Measurements from ENCODE around the gene FCHSD1.

The FCHSD1 gene

GRCh38 chr5:141686648-141687416 lies 35.6 kb upstream of the FCHSD1 start:
- no peak overlapping the region for H3K27ac ChIP-seq
- H3K9me3 ChIP-seq: no peaks in the 10 kb centered on the region
- no peak overlapping the region for H3K4me2 ChIP-seq

GRCh38 chr5:141685591-141685990 lies 34.4 kb upstream of the FCHSD1 start:
- no peak overlapping the region for H3K27ac ChIP-seq
- H3K4me3 ChIP-seq: no peak overlapping the region
- no peak for TF ChIP-seq Cebpa-rat (IDR thresholded peaks at IDR 0.05)
- no peak overlapping the region for H3K9ac ChIP-seq
- H3K9me3 ChIP-seq: no peaks in the 10 kb centered on the region
- no peaks in the 10 kb centered on the region for H4K20me1 ChIP-seq
- peaks cover 50% of the 10 kb centered on the region for H3K4me1 ChIP-seq
- H3K27me3 ChIP-seq: no peaks in the 10 kb centered on the region
- no peaks in the 10 kb centered on the region for H3K36me3 ChIP-seq
- peak overlapping the region; percentile 24 for H3K4me2 ChIP-seq

More at GRCh38 chr5:141686648-141687416, 35.6 kb upstream of the FCHSD1 start:
- Histone ChIP-seq H3K36me3 (no peaks in the 10 kb centered on the region), H3K9ac (no peak overlapping the region), H3K4me1 (peaks cover 39% of the 10 kb centered on the region), H3K27me3 (no peaks in the 10 kb centered on the region), H4K20me1 (no peaks in the 10 kb centered on the region), H3K4me3 (no peak overlapping the region)
- TF ChIP-seq Cebpa-rat (IDR thresholded peaks at IDR 0.05): no peak

GRCh38 chr5:141683596-141684141 lies 32.5 kb upstream of the FCHSD1 start:
- no peaks in the 10 kb centered on the region for H3K27me3 ChIP-seq
- no peaks in the 10 kb centered on the region for H3K36me3 ChIP-seq
- H3K4me2 ChIP-seq: peak overlapping the region; percentile 94
- H3K4me3 ChIP-seq: no peak overlapping the region
- H4K20me1 ChIP-seq: no peaks in the 10 kb centered on the region
- H3K4me1 ChIP-seq: peaks cover 62% of the 10 kb centered on the region
- no peaks in the 10 kb centered on the region for H3K9me3 ChIP-seq
- 0 out of 2 replicates have a peak overlapping the region, but pooled peaks have one; percentile 19 for H3K27ac ChIP-seq
- TF ChIP-seq Cebpa-rat (IDR thresholded peaks at IDR 0.05): no peak
- no peak overlapping the region for H3K9ac ChIP-seq

- peak within 1 kb of the TSS; percentile 67 for H3K9ac ChIP-seq
- H3K36me3 ChIP-seq: no peaks in the 10 kb centered on the region
- peaks cover 62% of the 10 kb centered on the region for H3K4me1 ChIP-seq
- H4K20me1 ChIP-seq: no peaks in the 10 kb centered on the region
- peak within 1 kb of the TSS; percentile 94 for H3K4me2 ChIP-seq
- H3K27me3 ChIP-seq: no peaks in the 10 kb centered on the region
- H3K9me3 ChIP-seq: no peaks in the 10 kb centered on the region
- H3K4me3 ChIP-seq: peak within 1 kb of the TSS; percentile 63
- no peak for TF ChIP-seq Cebpa-rat (IDR thresholded peaks at IDR 0.05)
- peak within 1 kb of the TSS; percentile 75 for H3K27ac ChIP-seq
Measured at GRCh38 chr5:141681695-141682641, 30.8 kb upstream of the FCHSD1 start, which contains the start of gene ARAP3. TSS of gene ARAP3 (minus strand) at chr5:141682230. CDS start at chr5:141680486, 1,744 bp downstream.

GRCh38 chr5:141681295-141681694 lies 30.1 kb upstream of the FCHSD1 start:
- Histone ChIP-seq H3K4me3 (peak overlapping the region; percentile 63; the same call in 1 of the 2 replicates), H3K9me3 (no peaks in the 10 kb centered on the region), H3K36me3 (no peaks in the 10 kb centered on the region), H3K9ac (peak overlapping the region; percentile 45; the same call in 1 of the 2 replicates), H3K4me2 (peak overlapping the region; percentile 94), H3K4me1 (peaks cover 62% of the 10 kb centered on the region), H3K27me3 (no peaks in the 10 kb centered on the region), H4K20me1 (no peaks in the 10 kb centered on the region), H3K27ac (0 out of 2 replicates have a peak overlapping the region, but pooled peaks have one; percentile 27)
- no peak for TF ChIP-seq Cebpa-rat (IDR thresholded peaks at IDR 0.05)

- no peak for TF ChIP-seq Cebpa-rat (IDR thresholded peaks at IDR 0.05)
- H3K36me3 ChIP-seq: no peaks in the 10 kb centered on the region
- no peaks in the 10 kb centered on the region for H3K9me3 ChIP-seq
- H3K27me3 ChIP-seq: no peaks in the 10 kb centered on the region
- peak overlapping the region; percentile 94 for H3K4me2 ChIP-seq
- H3K4me3 ChIP-seq: no peak overlapping the region
- no peaks in the 10 kb centered on the region for H4K20me1 ChIP-seq
- H3K9ac ChIP-seq: no peak overlapping the region
- peaks cover 59% of the 10 kb centered on the region for H3K4me1 ChIP-seq
- H3K27ac ChIP-seq: no peak overlapping the region
Measured at GRCh38 chr5:141680751-141681201, 29.6 kb upstream of the FCHSD1 start.

- no peaks in the 10 kb centered on the region for H4K20me1 ChIP-seq
- H3K27me3 ChIP-seq: no peaks in the 10 kb centered on the region
- H3K4me1 ChIP-seq: peaks cover 53% of the 10 kb centered on the region
- TF ChIP-seq Cebpa-rat (IDR thresholded peaks at IDR 0.05): no peak
- no peaks in the 10 kb centered on the region for H3K9me3 ChIP-seq
- H3K9ac ChIP-seq: no peak overlapping the region
- H3K27ac ChIP-seq: no peak overlapping the region
- H3K4me3 ChIP-seq: no peak overlapping the region
- H3K4me2 ChIP-seq: peak overlapping the region; percentile 94; the same call in 1 of the 2 replicates
- no peaks in the 10 kb centered on the region for H3K36me3 ChIP-seq
Measured at GRCh38 chr5:141680178-141680577, 29.0 kb upstream of the FCHSD1 start.

- no peaks in the 10 kb centered on the region for H3K9me3 ChIP-seq
- no peaks in the 10 kb centered on the region for H3K27me3 ChIP-seq
- H3K4me1 ChIP-seq: peaks cover 36% of the 10 kb centered on the region
- no peak overlapping the region for H3K4me2 ChIP-seq
- no peak overlapping the region for H3K4me3 ChIP-seq
- H3K27ac ChIP-seq: no peak overlapping the region
- TF ChIP-seq Cebpa-rat (IDR thresholded peaks at IDR 0.05): no peak
- H3K36me3 ChIP-seq: no peaks in the 10 kb centered on the region
- H3K9ac ChIP-seq: no peak overlapping the region
- H4K20me1 ChIP-seq: no peaks in the 10 kb centered on the region
Measured at GRCh38 chr5:141677415-141677814, 26.2 kb upstream of the FCHSD1 start.

GRCh38 chr5:141675672-141676071 lies 24.5 kb upstream of the FCHSD1 start:
- Histone ChIP-seq H3K9ac (no peak overlapping the region), H3K4me1 (peaks cover 21% of the 10 kb centered on the region), H3K27ac (no peak overlapping the region), H3K4me2 (no peak overlapping the region), H3K4me3 (no peak overlapping the region), H3K27me3 (no peaks in the 10 kb centered on the region), H3K36me3 (no peaks in the 10 kb centered on the region), H4K20me1 (no peaks in the 10 kb centered on the region), H3K9me3 (no peaks in the 10 kb centered on the region)
- TF ChIP-seq Cebpa-rat (IDR thresholded peaks at IDR 0.05): no peak

All from BLaER1 (cell line).